GOT3 (cell line): ENCODE results near the gene SPATA13.

Experiments used
- DNase-seq: peaks from one replicate; lab custom pipeline; 2025; ENCODE audit warnings: mixed read lengths; lab: John Stamatoyannopoulos, UW

Gene SPATA13

GRCh38 chr13:24252136-24252535 is 91.6 kb downstream of the SPATA13 start:
- DNase-seq = no peak

- DNase-seq = no peak
These were observed 93.1 kb downstream of the SPATA13 start for GRCh38 chr13:24253520-24254145.

- no peak for DNase-seq
These were observed 93.8 kb downstream of the SPATA13 start for GRCh38 chr13:24254146-24254841.

DNA sequence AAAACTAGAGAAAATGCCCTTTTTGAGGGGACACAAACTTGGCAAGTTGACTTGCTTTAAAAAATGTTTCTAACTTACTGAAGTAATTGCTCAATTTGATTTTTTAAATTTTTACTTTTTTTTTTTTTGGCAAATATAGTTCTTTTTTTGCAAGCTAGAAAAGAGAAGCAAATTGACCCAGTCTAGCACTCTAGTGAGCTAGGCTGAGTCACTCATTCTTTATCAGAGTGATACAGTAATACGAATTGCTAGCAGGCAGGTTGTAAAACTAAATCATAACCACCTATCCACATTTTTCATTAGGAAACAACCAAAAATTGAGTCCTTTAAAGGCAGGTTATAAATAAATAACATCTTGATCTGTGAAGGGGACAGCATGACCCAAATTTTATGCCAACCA is 97.0 kb downstream of the SPATA13 start:
- DNase-seq = no peak

DNA sequence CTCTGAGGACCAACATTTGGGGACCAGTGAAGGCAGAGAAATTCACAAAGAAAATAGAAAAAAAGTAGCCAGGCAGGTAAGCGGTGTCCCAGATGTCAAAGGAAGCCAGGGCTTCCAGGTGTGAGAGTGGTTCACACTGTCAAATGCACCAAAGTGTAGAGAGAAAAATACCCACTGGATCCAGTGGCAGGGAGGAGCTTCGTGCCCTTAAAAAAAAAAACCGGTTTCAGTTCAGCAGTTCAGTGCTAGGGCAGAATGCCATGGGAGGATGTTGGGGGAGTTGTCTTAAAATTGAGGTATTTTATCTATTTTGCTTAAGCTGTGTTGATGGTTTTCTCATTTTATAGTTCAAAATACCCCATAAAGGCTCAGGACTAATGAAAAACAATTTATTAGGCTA is 101.0 kb downstream of the SPATA13 start:
- no peak for DNase-seq

DNA sequence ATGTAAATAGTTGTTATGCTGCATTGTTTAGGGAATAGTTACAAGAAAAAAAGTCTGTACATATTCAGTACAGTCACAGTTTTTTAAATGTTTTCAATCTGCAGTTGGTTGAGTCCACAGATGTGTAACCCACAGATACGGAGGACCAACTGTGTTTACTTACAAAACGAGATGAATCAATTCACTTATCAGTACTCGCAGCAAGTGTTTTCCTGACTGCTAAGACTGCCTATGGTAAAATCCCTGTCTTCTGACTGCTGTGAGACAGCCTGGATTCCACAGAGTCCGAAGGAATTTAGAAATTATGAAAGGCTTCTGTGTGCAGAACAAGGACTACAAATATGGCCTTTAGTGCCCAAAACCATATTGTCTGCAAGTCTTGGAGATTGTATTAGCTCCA is 103.1 kb downstream of the SPATA13 start:
- no peak for DNase-seq

DNA sequence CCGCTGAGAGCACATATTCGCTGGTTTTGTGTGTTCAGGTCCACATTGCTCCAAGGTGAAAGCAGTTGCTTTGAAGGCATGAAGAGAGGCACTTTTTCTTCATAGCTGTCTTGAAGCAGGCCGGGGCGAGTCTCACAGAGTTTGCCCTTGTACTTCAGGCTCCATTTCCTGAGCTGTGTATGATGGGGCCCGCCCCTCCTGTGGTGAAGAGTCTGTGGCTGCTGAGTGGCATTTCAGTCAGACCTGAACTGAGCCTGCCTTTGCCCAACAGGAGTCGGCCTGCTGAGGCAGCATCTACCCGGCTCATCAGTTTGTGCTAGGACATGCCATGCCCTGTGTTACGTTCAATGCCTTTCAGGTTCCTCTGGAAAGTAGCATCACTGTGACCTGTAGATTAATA is 104.5 kb downstream of the SPATA13 start:
- no peak for DNase-seq

DNA sequence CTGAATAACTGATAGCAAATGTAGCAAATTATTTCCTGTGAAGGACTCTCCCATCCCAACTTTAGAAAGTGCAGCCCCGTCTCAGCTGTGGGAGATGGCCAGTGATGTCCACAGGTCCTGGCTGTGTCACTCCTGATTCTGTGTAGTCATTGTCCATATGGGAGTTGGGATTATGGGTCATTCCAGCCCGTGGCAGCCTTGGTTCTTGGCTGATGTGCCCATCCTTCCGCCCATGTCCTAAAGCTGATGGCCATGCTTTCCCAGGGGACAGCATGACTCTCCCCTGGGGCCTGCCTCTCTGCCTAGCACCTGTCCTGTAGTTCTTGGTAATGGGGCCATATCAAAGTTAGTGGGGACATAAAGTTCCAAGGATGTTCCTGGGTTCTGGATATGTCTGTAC is 104.9 kb downstream of the SPATA13 start:
- DNase-seq = no peak

- DNase-seq = no peak
These were observed 106.8 kb downstream of the SPATA13 start for GRCh38 chr13:24267274-24267673.

- DNase-seq = no peak
These were observed 107.3 kb downstream of the SPATA13 start for GRCh38 chr13:24267801-24268200.

DNA sequence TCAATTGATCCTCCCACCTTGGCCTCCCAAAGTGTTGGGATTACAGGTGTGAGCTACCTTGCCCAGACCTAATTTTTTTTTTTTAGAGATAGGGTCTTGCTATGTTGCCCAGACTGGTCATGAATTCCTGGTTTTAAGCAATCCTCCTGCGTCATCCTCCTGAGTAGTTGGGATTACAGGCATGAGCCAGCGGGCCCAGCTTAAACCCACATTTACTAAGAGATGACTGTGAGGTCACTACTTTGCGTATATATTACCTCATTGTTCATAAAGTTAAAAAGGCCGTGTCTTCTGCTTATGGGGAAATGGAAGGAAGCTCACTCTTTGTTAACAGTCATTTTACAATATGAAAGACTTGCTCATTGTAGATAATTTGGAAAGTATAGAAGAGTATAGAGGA is 109.3 kb downstream of the SPATA13 start:
- no peak for DNase-seq

- no peak for DNase-seq
These were observed 110.2 kb downstream of the SPATA13 start for GRCh38 chr13:24270639-24271141.

GRCh38 chr13:24271231-24271600 is 110.7 kb downstream of the SPATA13 start:
- no peak for DNase-seq

DNA sequence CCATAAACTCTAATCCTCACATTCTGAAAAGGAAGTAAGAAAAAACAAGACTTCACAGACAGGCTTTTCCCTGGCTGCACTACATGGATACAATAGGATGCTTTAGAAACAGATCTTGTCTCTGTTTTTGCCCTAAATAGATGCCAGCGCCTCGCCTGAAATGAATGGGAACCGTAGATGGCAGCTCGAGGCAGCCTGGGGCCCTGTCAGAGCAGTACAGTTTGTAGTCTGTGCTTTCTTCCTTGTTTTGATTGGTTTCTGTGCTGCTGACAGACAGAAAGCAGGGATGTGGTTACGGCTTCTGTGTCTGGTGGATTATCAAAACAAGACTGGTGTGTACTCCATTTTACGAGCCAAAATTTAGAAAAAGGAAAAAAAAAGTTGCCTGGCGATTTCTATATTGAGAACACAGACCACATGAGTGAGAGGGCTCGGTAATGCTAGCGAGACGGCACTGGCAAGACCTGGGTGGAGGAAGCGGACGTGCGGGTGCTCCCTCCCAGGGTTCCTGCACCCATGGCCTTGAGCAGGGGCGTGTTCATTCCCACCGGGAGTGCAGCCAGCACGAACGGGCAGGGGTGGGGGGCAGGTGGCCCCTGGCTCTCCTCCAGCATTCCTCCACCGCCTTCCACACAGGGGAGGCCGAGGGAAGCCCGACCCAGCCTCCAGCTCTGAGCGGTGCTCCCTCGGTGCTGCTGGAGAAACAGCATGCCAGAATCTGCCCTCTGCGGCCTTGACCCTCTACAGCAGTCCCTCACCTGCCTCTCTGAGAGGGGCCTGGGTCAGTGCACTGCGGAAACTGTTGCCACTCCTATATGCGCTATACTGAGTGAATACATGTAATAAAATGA is 111.3 kb downstream of the SPATA13 start:
- no peak for DNase-seq

DNA sequence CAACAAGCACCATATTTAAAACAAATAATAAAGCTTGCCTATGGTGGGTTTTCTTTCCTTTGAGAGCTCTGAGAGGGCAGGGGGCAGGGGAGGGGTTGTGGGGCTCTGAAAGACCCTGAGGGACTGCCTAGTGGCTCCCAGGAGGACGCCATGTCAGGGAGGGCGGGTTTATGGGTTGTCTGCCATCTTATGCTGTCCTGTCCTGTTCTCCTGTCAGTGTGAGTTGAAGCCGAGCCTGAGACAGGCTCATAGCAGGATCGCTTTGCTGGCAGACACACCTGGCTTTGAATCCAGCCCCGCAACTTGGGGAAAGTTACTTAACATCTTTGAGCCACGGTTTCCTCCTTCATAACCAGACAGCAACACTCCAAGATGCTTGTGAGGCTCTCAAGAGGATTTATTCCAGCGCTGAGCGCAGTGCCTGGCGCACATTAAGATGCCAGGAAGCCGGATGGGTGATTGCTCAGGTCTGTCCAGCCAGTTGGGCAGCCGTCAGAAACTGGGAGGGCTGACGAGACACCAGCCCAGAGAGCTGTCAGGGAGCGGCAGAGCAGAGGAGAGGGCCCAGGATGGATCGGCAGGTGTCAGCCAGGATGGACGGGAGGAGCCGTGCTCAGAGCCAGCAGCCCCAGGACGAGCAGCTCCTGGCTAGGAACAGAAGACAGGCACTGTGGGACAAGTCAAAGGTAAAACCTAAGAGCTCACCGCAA is 112.1 kb downstream of the SPATA13 start:
- no peak for DNase-seq

GRCh38 chr13:24273926-24274325 is 113.4 kb downstream of the SPATA13 start:
- no peak for DNase-seq

DNA sequence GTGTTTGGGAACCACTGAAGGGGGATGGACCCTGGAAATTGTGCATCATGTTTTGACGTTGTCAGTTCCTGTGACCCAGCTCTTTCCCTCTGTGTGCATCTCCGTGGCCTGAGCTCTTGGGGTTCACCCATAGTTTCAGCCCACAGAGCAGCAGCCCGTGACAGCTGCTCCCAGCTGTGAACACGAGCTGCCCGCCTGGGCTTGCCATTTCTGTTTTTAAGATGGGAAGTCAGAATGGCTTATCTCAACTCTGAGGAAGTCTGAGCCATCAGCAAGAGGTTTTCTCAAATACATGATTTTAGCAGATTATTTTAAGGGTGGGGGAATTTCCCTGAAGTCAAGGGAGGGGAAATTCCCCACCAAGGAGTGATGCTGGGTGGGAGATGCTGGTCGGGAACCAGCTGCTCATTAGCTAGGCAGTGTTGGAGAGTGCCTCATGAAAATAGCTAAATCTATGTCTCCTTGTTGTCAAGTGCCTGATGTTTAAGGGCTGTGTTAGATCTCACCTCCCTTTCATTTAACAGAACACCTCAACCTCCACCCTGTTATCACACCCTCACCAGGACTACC is 114.0 kb downstream of the SPATA13 start:
- DNase-seq = no peak

DNA sequence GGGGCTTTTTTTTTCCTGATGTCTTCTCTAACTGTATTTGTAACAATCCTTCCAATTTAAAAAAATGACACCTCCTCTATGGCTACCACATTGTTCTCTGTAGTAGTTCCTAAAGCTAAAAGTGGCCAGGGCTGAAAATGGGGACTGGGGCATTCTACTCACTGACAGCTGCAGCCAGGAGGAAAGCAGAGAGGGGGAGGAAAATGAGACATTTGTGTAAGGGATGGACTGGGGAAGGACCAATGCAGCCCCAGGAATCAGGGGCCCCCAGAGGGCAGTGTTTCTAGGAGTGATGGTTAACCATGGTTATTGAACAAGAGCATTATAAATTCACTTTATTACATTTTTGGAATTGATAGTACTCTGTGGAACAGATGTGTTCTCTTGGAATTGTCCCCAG is 114.5 kb downstream of the SPATA13 start:
- no peak for DNase-seq

DNA sequence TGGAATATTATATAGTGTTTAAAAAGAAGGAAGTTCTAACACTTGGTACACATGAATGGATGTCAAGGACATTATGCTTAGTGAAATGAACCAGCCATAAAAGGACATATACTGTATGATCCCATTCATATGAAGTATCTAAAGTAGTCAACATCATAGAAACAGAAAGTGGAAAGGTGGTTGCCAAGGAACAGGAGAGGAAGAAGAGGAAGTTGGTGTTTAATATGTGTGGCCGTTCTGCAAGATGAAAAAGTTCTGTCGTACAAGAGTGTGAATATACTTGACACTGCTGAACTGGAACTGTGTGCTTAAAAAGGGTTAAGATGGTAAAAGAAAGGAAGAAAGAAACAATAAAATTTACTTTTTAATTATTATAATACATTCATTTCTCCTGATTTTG is 115.8 kb downstream of the SPATA13 start:
- DNase-seq = no peak

DNA sequence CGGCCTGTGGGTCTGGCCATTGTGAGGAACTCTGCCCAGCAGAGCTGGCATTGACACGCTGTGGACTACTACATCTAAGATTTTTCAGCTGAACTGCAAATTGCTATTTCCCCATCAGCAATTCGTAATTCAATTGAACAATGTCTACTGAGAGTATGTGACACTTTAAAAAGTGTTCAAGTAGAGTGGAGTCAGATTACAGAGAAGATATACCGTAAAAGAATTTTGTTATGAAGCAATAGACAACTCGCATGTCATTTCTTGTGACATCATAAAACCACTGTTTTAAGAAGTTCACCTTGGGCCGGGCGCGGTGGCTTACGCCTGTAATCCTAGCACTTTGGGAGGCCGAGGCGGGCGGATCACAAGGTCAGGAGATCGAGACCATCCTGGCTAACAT is 116.3 kb downstream of the SPATA13 start:
- no peak for DNase-seq

- DNase-seq = no peak
These were observed 117.2 kb downstream of the SPATA13 start for GRCh38 chr13:24277761-24278160.
